Measurements from ENCODE around the gene KCTD15.

DNA sequence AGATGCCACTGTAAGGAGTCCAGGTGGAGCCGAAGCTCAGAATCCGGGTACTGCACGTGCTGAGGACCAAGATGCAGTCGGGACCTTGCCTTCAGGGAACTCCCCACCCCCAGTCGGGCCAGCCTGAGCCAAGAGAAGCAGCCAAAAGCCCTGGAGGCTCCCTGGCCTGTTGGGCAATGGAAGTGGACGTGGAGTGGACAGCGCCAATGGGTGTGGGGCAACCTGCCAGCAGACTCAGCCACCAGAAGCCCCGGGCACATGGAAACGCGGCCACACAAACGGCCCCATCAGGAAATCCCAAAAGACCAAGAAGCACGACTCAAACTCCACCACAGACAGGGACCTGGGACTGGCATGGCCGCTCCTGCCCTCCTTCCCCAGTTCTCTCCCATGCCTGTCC is 30.0 kb upstream of the KCTD15 start:
- no peak for TF ChIP-seq EP300 (IDR thresholded peaks at IDR 0.05)
- TF ChIP-seq, protein P1, sequence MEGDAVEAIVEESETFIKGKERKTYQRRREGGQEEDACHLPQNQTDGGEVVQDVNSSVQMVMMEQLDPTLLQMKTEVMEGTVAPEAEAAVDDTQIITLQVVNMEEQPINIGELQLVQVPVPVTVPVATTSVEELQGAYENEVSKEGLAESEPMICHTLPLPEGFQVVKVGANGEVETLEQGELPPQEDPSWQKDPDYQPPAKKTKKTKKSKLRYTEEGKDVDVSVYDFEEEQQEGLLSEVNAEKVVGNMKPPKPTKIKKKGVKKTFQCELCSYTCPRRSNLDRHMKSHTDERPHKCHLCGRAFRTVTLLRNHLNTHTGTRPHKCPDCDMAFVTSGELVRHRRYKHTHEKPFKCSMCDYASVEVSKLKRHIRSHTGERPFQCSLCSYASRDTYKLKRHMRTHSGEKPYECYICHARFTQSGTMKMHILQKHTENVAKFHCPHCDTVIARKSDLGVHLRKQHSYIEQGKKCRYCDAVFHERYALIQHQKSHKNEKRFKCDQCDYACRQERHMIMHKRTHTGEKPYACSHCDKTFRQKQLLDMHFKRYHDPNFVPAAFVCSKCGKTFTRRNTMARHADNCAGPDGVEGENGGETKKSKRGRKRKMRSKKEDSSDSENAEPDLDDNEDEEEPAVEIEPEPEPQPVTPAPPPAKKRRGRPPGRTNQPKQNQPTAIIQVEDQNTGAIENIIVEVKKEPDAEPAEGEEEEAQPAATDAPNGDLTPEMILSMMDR (IDR thresholded peaks at IDR 0.05): no peak
- TF ChIP-seq POLR2A (IDR thresholded peaks at IDR 0.05): no peak
- TF ChIP-seq POLR2AphosphoS5 (IDR thresholded peaks at IDR 0.05): no peak

All from upper lobe of left lung (tissue), 4 donors.